ENCODE measurements around the gene VPS39.

VPS39 gene

GRCh38 chr15:42123546-42123945 lies 84.6 kb downstream of the VPS39 start:
- no peak for DNase-seq

- no peak for DNase-seq
Measured at GRCh38 chr15:42121682-42122081, 86.4 kb downstream of the VPS39 start.

GRCh38 chr15:42121021-42121420 lies 87.1 kb downstream of the VPS39 start:
- no peak for DNase-seq

DNA sequence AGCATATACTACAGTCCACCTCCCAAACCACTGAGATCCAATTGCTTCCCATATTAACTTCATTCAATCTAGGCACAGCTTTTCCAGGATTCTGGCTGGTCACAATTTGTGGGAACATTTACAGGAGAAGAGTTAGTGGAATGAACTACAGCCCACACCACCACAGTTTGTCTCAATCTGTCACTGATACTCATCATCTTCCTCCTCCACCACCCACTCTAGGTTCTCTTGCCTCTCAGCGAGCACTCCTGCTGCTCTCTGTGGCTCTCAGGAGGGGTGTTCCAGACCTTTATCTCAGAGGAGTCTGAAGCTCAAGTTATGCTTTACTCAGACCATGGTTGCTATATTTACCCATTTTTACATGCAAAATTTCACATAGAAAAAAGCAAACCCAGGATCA lies 87.8 kb downstream of the VPS39 start:
- DNase-seq = no peak

DNA sequence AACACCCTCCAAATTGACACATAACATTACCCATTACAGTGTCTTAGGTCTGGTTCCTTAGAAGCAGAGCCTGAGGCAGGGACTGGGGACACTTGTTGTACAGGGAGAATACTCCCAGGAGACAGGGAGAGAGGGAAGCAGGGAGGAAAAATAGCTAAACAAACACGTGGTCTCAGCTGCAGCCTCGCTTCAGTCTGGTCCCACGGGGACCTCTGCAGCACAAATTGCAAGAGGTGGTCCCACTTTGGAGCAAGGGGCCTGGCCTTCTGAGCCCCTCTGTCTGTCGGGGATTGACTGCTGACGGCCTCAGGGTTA lies 88.7 kb downstream of the VPS39 start:
- DNase-seq = no peak

- peak in 1 of 2 experiments; percentile 20 for DNase-seq
Measured at GRCh38 chr15:42118650-42119445, 89.3 kb downstream of the VPS39 start.

GRCh38 chr15:42111924-42112323 lies 96.2 kb downstream of the VPS39 start:
- no peak for DNase-seq

- DNase-seq = no peak
Measured at GRCh38 chr15:42110367-42110766, 97.7 kb downstream of the VPS39 start.

GRCh38 chr15:42108806-42109205 lies 99.3 kb downstream of the VPS39 start:
- no peak for DNase-seq
